Activated T-cell treated with anti-CD3 and anti-CD28 coated beads, Interleukin-2, amount 50 U/mL, for 72 hours (primary cell): ENCODE results near the gene COQ8A. TPM values are rescaled to one million over a fixed set of nuclear protein-coding genes. Genes with fewer than 3 reads are reported as not detected.
A peak's percentile ranks its signal among the peaks of the same experiment; 100 is the strongest.

Experiments used
- ATAC-seq, 2 donors: fragments of 150-1000 bp; cut with Tn5 transposase; replicated peaks in 1 of 2; 2 replicates each; pipeline ENCODE4 v1.10.0; 2021; ENCODE audit warnings: moderate library complexity in 2 of 2, mild to moderate bottlenecking in 1 of 2
- DNase-seq, 2 donors: peaks; one replicate each; pipeline ENCODE4 v3.0.0; 2021 to 2022; ENCODE audit warnings: mixed read lengths in 1 of 2
- H3K27ac Mint-ChIP-seq: one replicate; pipeline ENCODE4 v1.8.0; 2022; ENCODE audit warnings: mild to moderate bottlenecking, moderate library complexity, mixed read lengths
- H3K27me3 Mint-ChIP-seq: one replicate; pipeline ENCODE4 v1.8.0; 2022; ENCODE audit warnings: low read depth, mixed read lengths
- H3K36me3 Mint-ChIP-seq, 2 donors: one replicate each; pipeline ENCODE4 v1.8.0; 2022; ENCODE audit warnings: mixed read lengths in 2 of 2, mild to moderate bottlenecking in 1 of 2; ENCODE audit not compliant: insufficient read depth in 2 of 2
- H3K4me1 Mint-ChIP-seq: one replicate; pipeline ENCODE4 v1.8.0; 2022; ENCODE audit warnings: low read depth, mixed read lengths
- H3K4me3 Mint-ChIP-seq, 2 donors: one replicate each; pipeline ENCODE4 v1.8.0; 2022; ENCODE audit warnings: mild to moderate bottlenecking in 2 of 2, mixed read lengths in 2 of 2, moderate library complexity in 2 of 2
- H3K9me3 Mint-ChIP-seq, 2 donors: one replicate each; pipeline ENCODE4 v1.8.0; 2022; ENCODE audit warnings: mixed read lengths in 2 of 2
- total RNA-seq, 2 donors: library from RNA; stranded (reverse); gene quantifications; one replicate each; pipeline ENCODE4 v1.2.3, GENCODE V29; 2022

COQ8A gene
- total RNA-seq, 2 donors from 2014 or later, result 24.2 to 32.2 TPM

DNA sequence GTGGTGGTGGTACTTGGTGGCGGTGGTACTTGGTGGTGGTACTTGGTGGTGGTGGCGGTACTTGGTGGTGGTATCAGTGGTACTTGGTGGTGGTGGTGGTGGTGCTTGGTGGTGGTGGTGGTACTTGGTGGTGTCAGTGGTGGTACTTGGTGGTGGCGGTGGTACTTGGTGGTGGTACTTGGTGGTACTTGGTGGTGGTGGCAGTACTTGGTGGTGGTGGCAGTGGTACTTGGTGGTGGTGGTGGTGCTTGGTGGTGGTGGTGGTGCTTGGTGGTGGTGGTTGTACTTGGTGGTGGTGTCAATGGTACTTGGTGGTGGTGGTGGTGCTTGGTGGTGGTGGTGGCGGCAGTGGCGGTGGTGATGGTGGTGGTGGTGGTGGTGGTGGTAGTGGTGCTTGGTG, 20.2 kb downstream of the COQ8A start:
- peaks cover 2 to 3% of the 10 kb centered on the region in 2 donors for H3K9me3 Mint-ChIP-seq
- H3K36me3 Mint-ChIP-seq, result peaks cover 4 to 10% of the 10 kb centered on the region in 2 donors
- ATAC-seq, result no peak
- H3K27ac Mint-ChIP-seq, result no peak overlapping the region
- no peak overlapping the region for H3K4me3 Mint-ChIP-seq
- no peaks in the 10 kb centered on the region for H3K27me3 Mint-ChIP-seq
- H3K4me1 Mint-ChIP-seq, result peaks cover 10% of the 10 kb centered on the region
- no peak for DNase-seq

DNA sequence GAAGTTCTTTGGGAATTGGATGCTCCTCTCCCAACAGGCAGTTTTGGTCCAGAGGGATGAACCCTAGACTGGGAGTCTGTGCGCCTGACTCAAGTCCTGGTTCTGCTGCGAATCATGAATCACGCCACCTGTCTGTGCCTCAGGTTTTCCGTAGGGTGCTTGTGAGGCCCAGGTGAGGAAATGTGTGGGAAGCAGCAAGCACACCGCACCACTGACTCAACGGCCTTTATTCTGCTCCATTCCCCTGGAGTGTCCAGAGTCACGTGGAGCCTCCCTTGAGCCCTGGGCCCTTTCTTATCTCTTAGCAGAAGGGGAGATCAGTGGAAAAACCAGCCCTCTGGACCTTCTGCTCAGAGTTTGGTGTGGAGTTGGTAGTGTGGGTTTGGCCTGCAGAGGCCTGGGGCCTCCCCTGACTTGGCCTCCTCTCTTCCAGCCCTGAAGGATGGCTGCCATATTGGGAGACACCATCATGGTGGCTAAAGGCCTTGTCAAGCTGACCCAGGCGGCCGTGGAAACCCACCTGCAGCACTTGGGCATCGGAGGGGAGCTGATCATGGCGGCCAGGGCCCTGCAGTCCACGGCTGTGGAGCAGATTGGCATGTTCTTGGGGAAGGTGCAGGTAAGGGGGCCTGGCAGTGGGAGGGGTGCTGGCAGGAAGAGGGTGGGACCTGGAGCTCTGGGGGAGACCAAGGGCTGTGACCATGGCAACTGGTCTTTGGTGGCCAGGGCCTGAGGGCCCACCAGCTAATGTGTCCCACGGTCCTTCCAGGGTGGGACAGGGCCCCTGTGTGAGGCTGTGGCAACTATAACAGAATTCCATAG, 21.1 kb downstream of the COQ8A start:
- no peak overlapping the region for H3K4me3 Mint-ChIP-seq
- ATAC-seq, result peak; percentile 45 to 60
- no peaks in the 10 kb centered on the region for H3K27me3 Mint-ChIP-seq

DNA sequence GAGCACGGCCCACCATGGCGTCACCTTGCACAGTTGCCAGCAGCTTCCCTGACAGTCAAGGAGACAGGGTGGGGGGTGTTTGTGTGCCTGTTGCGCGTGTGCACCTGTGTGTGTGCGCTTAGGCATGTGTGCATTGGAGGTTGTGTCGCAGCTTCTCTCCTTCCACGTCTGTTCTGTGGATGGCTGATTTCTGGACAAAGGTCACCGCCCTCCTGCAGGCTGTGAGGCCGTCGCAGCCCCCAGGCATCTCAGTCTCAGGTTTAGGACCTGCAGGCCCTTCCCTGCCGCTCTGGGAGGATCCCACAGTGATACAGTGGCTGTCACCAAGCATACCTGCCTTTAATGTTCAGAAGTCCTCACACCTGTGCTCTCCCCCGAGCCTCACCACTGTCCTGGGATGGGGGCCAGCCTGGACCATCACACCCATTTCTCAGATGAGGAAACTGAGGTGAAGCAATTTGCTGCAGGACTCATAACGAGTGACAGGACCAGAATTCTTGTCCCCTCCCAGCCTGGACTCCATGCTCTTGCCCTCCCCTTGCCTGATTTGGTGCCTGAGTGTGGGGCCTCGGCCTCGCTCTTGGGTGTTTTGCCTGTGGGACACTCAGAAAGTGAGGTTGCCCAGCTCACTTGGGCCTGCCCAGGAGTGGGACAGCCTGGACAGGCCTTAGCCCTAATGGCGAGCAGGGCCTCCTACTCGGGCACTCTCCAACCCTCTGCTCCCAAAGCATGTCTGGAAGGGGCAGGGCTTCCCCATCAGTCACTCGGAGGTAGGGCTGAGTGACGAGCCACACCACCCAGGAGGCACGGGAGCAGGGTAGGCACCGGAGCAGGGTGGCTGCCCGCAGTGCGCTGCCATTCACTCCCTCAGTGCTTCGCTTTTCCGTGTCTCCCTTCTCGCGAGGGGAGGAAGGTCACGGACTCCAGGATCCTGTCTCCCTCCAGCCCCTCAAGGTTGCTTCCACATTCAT, 22.6 kb downstream of the COQ8A start:
- Mint-ChIP-seq H3K36me3 (peaks cover 3 to 4% of the 10 kb centered on the region in 2 donors), H3K4me3 (no peak overlapping the region), H3K9me3 (peaks cover 0 to 2% of the 10 kb centered on the region in 2 donors), H3K27ac (no peak overlapping the region), H3K4me1 (peaks cover 15% of the 10 kb centered on the region), H3K27me3 (no peaks in the 10 kb centered on the region)
- no peak for DNase-seq
- ATAC-seq, result no peak

More for the DNA sequence above, 21.1 kb downstream of the COQ8A start:
- no peak overlapping the region for H3K27ac Mint-ChIP-seq
- H3K9me3 Mint-ChIP-seq, result peaks cover 2 to 3% of the 10 kb centered on the region in 2 donors
- H3K4me1 Mint-ChIP-seq, result peaks cover 10% of the 10 kb centered on the region
- peak in 1 of 2 donors; percentile 12 for DNase-seq
- peaks cover 1 to 7% of the 10 kb centered on the region in 2 donors for H3K36me3 Mint-ChIP-seq

DNA sequence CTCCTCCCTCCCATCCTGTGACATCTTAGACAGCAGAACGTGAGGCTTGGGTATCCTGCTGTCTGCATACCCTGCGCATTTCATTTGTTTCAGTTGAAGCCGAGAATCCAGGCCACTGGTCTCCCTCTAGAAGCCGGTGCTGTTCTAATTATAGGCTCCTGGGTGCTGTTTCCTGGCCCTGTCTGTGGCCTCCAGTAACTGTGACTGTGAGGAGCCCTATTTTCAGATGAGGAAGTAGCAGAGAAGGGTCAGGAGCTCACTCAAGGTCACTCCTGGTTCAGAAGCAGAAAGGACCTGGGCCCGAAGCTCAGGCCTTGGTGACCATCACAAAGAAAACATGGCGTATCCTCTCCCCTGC, 24.0 kb downstream of the COQ8A start:
- Mint-ChIP-seq H3K27ac (no peak overlapping the region), H3K4me1 (peaks cover 12% of the 10 kb centered on the region), H3K36me3 (peaks cover 2 to 3% of the 10 kb centered on the region in 2 donors), H3K9me3 (peaks cover 0 to 2% of the 10 kb centered on the region in 2 donors), H3K4me3 (no peak overlapping the region), H3K27me3 (no peaks in the 10 kb centered on the region)
- DNase-seq, result no peak
- ATAC-seq, result no peak

DNA sequence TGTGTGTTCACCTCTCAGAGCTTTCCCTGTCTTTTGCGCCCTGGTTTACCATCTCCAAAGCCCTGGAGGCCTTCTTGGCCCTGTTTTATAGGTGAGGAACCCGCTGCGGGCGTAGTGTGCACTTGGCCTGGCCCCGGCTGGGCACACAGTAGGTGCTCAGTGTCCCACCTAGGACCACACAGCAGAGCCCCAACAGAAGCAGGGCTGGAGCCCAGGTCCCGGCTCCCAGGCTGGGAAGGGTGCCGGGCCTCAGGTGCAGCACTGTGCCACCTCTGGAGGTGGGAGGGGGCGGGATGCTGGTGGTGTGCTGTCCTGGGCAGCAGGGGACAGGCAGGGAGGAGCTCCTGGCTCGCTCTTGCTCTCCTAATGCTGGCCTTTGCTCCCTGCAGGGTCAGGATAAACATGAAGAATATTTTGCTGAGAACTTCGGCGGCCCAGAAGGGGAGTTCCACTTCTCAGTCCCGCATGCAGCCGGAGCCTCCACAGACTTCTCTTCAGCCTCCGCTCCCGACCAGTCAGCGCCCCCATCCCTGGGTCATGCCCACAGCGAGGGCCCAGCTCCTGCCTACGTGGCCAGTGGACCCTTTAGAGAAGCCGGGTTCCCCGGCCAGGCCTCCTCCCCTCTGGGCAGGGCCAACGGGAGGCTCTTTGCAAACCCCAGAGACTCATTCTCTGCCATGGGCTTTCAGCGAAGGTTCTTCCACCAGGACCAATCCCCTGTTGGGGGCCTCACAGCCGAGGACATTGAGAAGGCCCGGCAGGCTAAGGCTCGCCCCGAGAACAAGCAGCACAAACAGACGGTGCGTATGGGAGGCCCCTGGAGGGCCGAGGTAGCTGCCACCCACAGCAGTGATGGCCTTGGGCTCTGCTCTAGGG, 24.8 kb downstream of the COQ8A start:
- no peak overlapping the region for H3K27ac Mint-ChIP-seq
- H3K36me3 Mint-ChIP-seq, result peaks cover 2 to 10% of the 10 kb centered on the region in 2 donors
- no peak overlapping the region for H3K4me3 Mint-ChIP-seq
- DNase-seq (no peak), ATAC-seq (no peak)
- H3K9me3 Mint-ChIP-seq, result peaks cover 0 to under 1% of the 10 kb centered on the region in 2 donors
- no peaks in the 10 kb centered on the region for H3K27me3 Mint-ChIP-seq
- peaks cover 12% of the 10 kb centered on the region for H3K4me1 Mint-ChIP-seq

DNA sequence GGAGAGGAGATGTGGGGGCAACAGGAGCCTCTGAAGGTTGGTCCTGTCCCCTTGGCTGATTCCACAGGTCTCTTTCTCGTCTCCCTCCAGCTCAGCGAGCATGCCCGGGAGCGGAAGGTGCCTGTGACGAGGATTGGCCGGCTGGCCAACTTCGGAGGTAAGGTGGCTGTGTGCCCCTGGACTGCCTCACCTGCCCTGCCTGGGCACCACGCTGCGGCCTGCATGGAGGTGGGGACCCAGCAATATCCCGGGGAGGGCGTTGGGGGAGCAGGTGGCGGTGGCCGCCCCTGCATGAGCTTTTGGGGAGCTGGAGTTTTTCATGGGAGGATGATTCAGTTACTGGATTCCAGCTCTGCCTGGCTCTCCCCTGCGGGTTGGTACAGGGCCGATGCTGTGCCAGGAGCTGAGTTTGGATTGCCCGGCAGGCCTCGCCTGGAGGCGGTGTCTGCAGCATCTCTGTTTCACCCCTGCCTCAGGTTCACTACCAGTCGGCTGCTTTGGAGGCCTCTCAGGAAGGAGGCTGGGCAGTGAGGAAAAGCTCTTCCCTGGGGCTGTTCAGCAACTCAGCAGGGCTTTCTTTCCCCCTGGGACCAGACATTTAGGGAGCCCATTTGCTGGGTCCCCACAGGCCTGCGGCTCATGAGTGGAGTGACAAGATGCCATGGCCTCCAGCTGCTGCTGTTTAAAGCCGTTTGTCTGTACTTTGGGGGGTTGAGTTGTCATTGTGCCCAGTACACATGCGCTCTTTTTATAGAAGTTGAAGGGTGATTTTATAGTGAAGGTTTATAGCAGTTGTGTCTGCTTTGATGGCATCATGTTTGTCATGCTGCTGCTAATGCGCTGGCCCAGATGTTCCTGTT, 25.7 kb downstream of the COQ8A start:
- Mint-ChIP-seq H3K9me3 (no peaks in the 10 kb centered on the region), H3K36me3 (peaks cover 2 to 12% of the 10 kb centered on the region in 2 donors), H3K27ac (no peak overlapping the region), H3K4me1 (peaks cover 12% of the 10 kb centered on the region), H3K4me3 (no peak overlapping the region), H3K27me3 (no peaks in the 10 kb centered on the region)
- DNase-seq (no peak), ATAC-seq (no peak)

DNA sequence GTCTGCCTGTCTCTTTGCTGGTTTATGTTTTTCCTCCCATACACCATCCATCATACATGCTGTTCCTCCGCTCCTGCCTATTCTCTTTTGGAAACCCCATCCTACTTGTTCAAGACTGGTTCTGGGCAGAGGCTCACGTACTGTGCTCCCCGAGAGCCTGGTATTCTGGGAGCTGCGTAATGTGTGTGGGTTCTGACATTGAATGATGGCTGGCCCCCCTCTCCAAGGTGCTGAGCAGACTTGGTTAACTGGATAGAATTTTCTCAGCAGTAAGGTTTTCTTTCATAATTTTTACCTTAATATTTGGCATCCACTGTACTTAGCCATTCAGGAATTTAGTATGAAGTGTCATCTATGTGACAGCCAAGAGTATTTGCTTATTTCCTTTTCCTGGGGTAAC, 26.6 kb downstream of the COQ8A start:
- Mint-ChIP-seq H3K9me3 (peaks cover under 1 to 2% of the 10 kb centered on the region in 2 donors), H3K36me3 (peaks cover 4 to 14% of the 10 kb centered on the region in 2 donors), H3K4me3 (no peak overlapping the region), H3K27ac (no peak overlapping the region), H3K27me3 (no peaks in the 10 kb centered on the region), H3K4me1 (peaks cover 12% of the 10 kb centered on the region)
- DNase-seq (no peak), ATAC-seq (no peak)

DNA sequence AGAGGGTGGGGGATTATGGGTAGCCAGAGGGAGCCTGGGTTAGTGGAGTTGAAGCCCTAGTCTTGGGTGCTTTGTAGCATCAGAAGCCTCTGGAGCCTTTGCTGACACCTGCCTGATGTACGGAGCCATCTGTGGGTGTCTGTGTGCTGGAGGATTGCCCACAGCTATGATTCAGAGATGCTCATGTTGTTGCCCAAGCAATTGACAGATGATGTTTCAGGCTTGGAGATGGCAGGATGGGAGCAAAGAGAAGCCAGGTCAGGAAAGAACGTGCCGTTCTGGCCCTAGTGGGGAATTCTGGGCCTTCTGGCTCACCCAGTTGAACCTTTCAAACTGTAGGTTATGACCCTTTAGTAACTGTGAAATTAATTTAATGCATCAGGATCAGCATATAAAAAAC, 27.6 kb downstream of the COQ8A start:
- no peak for ATAC-seq
- Mint-ChIP-seq H3K36me3 (peaks cover 8 to 18% of the 10 kb centered on the region in 2 donors), H3K9me3 (peaks cover 4 to 6% of the 10 kb centered on the region in 2 donors), H3K4me3 (no peak overlapping the region), H3K27me3 (no peaks in the 10 kb centered on the region), H3K27ac (no peak overlapping the region), H3K4me1 (peaks cover 12% of the 10 kb centered on the region)
- no peak for DNase-seq

DNA sequence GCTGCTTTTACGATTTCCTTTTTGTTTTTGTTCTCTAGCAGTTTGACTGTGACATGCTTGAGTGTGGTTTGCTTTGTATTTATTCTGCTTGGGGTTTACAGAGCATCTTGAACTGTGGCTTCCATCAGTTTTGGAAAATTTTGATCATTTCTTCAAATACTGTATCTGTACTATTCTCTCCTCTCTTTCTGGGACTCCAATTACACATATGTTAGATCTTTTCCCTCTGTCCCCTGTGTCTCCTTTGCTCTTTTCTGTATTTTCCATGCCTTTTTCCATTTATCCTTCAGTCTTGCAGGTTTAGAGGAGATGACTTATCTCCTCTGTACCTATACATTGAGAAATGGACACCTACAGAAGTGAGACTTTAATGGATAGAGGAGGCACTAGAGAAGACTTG, 31.7 kb downstream of the COQ8A start:
- Mint-ChIP-seq H3K9me3 (peaks cover 4 to 6% of the 10 kb centered on the region in 2 donors), H3K4me1 (peaks cover 7% of the 10 kb centered on the region), H3K27ac (no peak overlapping the region), H3K27me3 (no peaks in the 10 kb centered on the region), H3K36me3 (peaks cover 6 to 18% of the 10 kb centered on the region in 2 donors), H3K4me3 (no peak overlapping the region)
- ATAC-seq (no peak), DNase-seq (no peak)

DNA sequence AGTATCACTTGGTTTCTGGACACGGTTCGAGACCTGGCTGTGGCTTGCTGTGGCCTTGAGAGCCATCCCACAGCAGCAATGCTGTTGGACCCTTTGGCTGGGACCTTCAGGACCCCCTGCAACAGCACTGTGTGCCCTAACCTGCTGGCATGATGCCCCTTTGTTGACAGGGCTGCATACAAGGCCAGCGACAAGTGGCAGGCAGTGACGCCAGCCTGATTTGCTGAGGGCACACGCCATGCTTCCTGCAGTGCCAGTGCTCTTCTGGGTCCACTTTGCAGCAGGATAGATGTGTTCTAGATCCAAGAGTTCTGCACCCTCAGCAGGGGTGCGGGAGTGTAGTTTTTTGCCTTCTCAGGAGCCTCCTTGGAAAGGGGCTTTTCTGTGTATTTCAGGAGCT, 32.8 kb downstream of the COQ8A start:
- ATAC-seq (no peak), DNase-seq (no peak)
- Mint-ChIP-seq H3K27me3 (no peaks in the 10 kb centered on the region), H3K9me3 (peaks cover 4 to 6% of the 10 kb centered on the region in 2 donors), H3K4me1 (no peaks in the 10 kb centered on the region), H3K4me3 (no peak overlapping the region), H3K27ac (peak overlapping the region; percentile 19), H3K36me3 (peaks cover 9 to 15% of the 10 kb centered on the region in 2 donors)

DNA sequence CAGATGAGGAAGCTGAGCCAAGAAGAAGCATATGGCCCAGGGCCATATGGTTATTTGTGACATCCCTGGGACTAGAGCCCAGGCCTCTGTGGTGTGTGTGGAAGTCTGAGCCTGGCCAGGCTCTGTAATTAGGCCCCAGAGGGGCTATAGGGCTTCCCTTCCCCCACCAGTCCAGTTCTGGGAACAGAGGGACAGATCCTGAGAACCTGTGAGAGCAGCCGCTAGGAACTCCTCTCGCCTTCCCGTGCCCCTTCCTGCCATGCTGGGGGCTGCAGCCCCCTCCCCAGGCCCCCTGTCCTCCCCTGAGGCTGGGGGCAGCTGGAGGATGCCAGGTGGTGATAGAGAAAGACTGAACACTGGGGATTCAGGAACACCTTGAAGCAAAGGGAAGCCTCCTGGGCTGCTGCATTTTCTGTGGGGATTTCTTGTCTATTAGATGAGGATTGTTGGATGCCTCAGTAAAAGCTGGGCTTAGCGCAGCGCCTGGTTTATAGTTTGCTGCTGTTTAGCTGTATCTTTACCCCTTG, 33.3 kb downstream of the COQ8A start:
- H3K4me1 Mint-ChIP-seq, result no peaks in the 10 kb centered on the region
- H3K36me3 Mint-ChIP-seq, result peaks cover 10 to 15% of the 10 kb centered on the region in 2 donors
- H3K9me3 Mint-ChIP-seq, result peaks cover 4 to 6% of the 10 kb centered on the region in 2 donors
- no peak overlapping the region for H3K27ac Mint-ChIP-seq
- no peak overlapping the region for H3K4me3 Mint-ChIP-seq
- H3K27me3 Mint-ChIP-seq, result no peaks in the 10 kb centered on the region
- no peak for DNase-seq
- no peak for ATAC-seq
